ENCODE results near the gene SPP2.

Gene SPP2

DNA sequence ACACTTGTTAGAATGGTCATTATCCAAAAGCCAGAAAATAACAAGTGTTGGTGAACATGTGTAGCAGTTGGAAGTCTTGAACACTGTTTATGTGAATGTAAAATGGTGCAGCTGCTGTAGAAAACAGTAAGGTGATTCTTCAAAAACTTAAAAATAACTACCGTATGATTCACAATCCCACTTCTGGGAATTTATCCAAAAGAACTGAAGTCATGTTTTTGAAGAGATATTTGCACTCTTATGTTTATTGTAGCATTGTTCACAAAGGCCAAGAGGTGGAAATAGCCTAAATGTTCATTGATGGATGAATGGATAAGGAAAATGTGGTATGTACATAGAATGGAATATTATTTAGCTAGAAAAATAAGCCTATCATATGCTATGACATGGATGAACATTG lies 6.3 kb upstream of the SPP2 start:
- no peak for DNase-seq

DNA sequence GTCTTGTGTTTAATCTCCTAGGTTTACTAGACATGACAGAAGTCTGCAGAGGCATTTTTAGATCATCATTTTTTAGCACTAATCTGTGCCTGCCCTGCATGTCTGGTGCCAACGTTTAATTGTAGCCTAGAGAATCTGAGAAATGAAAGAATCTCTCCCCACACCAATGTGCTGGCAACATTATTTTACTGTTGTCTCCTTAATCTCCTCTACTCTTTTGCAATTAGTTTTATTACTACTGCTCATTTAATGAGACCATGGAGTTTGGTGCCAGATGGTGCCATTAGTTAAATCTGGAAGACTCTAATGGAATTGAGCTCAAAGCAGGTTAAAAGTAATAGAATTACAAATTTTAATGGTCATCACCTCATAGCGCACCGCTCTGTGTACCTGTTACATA lies 4.0 kb upstream of the SPP2 start:
- DNase-seq: no peak

DNA sequence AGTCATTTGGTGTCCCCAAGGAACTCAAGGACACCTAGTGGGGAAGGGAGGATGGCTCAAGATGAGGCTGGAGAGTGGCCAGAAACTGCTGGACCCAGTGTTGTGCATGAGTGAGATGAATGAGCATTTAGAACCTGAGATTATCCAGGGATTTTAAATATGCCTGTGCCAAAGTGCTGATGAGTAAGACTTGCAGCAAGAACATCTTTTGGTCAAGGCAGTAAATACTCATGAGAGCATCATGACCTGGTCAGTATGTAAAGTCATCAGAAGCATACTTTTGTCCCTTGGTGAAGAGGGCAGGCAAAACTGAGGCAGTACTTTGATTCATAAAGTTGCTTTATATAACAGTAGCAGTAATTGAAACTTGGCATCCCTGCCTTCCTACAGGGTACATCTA lies 3.1 kb upstream of the SPP2 start:
- no peak for DNase-seq

DNA sequence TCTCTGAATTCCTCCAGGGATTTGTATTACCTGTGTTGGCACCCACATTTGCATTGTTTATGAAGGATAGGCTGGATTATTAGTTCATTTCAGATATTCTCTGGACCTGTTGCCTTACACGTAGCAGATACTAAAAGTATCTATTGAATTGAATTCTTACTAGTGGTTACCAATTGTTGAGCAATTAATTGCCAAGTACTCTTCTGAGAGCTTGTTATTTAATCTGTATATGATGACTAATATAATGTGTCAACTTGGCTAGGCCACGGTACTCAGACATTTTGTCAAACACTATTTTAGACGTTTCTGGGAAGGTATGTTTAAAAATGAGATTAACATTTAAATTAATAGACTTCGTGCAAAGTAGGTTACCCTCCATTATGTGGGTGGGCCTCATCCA lies 2.5 kb upstream of the SPP2 start:
- DNase-seq: no peak

DNA sequence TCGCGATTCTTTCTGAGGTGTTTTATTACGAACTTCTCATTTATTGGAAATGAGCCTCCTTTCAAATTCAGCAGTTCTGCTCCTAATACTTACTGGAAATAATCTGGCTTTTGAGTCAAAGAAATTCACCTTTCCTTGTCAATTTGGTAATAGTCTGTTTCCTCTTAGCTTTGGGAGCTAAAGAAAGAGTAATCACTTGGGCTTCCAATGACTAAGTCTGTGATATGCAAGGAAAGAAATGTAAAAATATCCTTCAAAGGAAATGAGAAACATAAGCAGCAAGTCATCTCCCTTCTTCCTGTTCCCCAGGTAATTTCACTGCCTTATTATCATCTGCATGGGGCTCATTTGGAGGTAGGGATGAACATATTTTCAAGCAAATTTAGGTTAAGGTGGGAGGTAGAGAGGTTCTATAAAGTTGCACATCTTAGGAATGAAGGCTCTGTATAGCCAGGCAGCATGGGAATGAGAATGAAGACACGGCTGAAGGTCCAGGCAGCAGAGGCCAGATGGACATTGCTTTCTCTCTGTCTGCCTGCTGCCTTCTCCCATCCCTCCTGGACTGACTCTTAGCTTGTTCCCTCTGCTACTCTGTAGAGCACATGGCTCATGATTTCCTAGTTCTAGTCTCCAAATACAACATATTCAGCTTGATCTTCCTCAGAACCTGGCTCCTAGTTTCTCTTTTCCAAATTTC lies 1.0 kb downstream of the SPP2 start:
- no peak for DNase-seq

DNA sequence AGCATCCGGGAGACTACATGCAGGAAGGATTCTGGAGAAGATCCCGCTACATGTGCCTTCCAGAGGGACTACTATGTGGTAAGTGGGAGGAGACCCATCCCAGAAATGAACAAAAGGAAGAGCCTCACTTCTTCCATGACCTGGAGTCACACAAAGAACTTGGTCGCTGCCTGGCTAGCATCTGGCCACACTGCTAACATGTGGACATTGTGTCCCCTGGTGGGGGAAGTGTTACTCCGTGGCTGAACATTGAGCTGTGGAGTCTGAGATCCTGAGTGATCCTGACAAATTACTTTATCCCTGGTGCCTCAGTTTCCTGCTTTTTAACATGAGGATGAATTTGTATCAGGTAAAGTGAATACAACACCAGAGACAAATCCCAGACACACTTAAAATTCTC lies 8.4 kb downstream of the SPP2 start:
- no peak for DNase-seq

DNA sequence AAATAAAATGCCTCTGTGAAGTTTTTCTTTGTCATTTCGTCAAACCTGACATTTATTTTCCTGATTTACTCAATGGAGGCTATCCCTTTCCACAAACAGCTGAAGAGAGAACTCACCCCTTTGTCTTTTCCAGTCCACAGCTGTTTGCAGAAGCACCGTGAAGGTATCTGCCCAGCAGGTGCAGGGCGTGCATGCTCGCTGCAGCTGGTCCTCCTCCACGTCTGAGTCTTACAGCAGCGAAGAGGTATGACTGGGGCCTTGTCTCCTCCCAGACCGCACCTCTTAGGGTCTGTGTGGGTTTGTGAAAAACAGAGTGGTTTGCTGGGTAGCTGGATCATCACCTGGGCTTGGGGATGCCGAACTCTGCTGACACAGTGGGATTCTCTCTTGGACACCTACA lies 9.7 kb downstream of the SPP2 start:
- no peak for DNase-seq

DNA sequence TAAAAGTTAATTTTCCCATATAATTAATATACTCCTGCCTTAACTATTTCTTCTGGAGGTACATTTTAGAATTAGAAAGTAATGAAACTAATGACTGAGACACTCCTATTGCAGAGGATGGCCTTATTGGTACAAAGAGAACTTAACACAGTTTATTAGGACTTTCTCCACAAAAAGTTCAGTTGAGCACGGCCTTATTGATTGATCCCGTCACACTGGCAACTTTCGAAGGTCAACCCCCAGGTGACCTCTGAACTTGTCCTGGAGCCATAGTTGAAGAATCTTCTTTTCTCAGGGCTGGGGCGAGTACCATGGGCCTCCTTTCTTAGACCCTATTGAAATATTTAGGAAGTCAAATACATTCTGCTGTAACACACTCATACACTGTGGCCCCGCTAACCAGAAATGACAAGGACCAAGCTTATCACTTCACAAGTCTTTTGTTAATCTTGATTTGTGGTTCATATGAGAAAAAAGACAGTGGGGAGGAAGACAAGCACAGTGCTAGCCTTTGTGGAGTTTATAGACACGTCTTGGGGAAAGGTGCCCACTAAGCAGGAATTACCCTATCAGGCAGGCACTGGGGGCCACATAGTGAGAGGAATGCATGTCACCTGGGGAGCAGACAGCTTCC lies 11.2 kb downstream of the SPP2 start:
- no peak for DNase-seq

DNA sequence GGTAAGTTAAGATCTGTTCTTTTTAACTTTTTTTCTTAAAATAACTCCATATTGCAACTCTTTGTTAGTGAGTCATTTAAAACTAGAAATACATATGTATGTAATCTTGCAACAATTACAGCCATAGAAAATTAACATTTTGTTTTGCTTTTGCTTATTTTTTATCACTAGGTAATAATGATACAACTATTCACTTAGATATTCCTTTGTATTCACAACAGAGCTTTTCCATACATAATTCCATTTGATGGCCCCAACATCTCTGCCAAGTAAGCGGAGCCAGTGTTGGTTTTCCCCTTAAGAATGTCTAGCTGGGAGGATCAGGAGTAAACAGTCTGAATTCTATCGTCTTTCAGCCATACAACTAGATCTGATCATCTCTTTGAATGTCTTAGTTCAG lies 16.1 kb downstream of the SPP2 start:
- DNase-seq: no peak

DNA sequence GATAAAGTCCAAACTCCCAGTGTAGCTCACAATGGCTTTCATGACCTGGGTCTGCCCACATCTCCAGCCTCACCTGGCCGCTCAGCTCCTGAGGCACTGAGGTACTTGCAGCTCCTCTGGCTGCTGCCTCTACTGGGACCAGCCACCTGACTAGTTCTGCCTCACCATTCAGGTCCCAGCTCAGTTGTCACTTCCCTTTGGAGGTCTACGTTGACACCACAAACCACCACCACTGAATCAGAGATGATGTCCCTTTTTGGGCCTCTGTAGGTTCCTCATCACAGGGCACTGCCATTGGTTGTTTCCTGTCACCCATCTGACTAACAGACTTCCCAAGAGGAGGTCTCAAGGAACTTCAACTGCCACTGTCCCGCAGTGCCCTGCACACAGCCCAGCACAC lies 21.2 kb downstream of the SPP2 start:
- no peak for DNase-seq

DNA sequence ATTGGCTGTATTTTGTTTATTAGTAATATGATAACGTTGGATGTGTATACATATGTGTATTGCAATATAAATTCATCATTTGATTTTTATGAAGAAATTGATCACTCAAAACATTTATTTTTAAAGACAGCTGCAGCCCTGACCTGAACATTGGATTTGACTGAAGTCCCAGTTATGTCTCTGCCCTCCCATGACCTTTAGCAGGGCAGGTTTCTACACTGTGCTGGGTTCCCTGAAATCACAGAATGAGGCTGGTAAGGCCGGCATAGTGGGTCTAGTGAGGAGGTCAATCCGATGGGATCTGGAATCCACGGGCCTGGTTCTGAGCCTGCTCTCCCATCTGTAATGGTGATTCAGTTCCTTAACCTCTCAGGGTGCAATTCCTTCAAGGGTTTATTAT lies 22.0 kb downstream of the SPP2 start:
- DNase-seq: no peak

DNA sequence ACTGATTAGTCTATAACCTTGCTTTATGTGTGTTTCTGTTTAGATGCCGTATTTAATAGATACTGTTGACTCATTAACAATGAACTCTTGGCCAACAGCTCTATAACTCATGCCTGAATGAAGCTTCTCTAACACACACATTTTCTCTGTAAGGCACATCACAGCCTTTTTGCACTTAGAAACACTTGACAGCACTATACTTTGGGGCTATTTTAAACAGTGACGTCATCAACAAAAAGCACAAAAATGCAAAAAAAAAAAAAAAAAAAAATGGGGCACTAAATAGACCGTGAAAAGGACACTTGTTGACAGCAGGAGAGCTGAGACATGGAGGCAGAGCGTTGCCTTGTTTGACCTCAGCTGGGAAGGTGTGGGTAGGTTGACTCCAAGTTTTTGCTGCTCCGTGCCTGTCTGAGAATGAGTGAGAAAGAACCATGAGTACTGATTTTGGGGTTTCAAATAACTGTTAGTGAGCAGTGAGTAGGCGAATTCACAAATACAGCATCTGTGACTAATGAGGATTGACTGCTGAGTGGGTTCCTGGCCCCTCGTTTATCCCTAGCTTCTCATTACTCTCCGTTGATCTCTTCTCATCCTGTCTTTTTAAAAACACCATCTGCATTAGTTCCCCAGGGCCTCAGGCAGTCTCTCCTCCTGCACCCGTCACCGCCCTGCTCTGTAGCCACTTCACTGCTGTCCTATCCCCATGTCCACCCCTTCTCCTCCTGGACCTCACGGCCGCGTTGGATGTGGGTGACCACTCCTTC lies 24.4 kb downstream of the SPP2 start:
- DNase-seq: no peak

DNA sequence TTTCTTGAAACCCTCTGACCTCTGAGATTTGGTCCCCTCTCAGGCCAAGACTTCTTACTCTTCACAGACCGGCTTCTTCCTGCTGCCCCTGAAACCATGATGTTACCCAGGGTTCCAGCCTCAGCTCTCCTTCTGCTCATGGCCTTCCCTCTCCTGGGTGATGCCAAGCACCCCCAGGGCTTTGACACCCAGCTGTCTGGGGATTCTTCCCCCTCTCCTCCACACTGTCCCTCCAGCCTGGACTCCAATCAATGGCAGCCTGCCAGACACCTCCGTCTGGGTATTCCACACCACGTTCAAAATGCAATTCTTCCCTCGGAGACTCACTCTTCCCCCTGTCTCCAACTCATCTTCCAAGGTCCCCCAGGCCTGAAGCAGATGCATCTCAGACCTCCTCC lies 25.0 kb downstream of the SPP2 start:
- DNase-seq: no peak

DNA sequence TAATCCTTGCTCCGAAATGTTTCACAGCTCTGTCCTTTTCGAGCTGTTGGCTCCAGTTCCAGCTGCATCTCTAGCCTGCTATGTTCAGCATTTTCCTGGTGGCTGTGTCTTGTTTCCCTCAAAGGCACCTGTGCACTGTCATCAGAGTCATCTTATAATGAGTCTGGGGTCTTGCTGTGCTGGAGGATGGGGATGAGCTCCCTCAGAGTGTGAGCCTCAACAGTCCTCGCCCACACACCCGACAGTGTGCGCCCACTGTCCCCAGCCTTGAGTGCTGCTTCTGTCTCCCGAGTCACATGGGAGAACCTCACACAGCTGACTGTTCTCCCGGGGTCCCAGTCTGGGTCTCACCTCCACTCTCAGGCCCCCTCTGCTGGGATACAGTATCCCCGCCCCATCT lies 25.4 kb downstream of the SPP2 start:
- no peak for DNase-seq

DNA sequence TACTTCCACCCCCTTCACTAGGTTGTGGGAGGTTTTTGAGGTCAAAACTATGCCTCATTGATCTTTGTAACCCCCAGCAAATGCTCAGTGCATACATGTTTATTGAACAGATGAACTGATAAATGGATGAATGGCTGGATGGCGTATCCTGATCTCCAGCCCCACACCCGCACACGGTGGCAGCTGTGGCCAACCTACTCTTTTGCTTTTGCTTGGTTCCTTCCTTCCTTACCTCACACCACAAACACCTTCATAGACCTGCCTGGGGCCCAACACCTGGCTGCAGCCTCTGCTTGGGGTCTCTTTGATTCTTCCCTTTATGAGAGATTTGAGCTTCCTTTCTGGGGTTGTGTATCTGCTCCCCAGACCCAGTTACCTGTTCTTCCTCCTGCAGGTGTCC lies 25.9 kb downstream of the SPP2 start:
- DNase-seq: no peak

DNA sequence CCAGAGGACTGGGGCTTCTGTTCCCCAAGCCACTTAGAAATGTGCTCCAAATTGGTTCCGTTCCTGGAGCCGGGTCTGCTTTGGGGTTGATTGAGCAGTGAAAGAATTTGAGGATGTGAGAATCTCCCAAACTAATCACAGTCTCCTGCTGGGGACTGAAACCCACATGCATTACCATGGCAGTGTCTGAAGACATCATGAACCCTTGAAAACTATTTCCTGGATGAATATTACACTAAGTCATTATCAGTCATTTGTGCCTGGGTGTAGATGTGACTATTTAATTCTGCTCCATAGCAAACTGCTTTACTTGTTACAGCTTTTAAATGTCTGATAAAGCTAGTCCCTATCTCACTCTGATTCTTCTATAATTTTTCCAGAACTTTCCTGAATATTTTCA lies 27.6 kb downstream of the SPP2 start:
- no peak for DNase-seq

DNA sequence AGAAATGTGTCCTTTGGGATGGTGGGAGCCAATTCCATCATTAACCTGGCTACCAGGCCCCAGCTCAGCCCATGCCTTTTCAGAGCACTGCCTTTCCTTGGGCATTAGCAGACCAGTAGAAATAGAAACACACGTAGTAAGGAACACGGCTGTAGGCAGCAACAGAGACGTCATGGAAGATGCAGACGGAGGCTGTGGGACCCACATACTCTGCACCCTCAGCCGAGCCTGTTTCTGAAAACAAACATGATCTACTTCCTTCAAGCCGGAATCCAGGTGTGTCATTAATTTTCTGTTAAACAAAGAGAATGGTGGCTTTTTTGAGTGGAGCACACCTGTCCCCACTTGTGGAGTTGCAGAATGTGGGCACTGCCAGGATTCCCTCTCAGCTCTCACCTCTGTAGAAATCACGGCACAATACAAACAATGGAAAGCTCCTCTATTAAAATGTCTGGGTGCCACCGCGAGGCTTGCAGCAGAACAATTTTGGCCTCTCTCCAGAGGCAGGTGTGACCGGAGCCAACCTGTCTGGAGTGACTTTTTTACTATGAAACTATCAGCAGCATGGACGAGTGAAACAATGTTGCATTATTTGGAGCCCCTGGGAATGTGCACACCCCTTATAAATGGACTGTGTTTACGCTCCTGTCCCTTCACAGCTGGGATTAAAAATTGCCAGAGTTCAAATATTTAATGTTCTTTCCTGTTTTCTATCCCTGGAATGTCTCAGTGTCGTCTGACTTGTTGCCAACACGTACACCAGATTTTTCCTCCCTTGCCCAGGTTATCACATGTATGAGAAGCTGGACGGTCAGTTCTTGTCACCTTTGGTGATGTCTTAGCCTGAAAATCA lies 31.7 kb downstream of the SPP2 start:
- DNase-seq: no peak

DNA sequence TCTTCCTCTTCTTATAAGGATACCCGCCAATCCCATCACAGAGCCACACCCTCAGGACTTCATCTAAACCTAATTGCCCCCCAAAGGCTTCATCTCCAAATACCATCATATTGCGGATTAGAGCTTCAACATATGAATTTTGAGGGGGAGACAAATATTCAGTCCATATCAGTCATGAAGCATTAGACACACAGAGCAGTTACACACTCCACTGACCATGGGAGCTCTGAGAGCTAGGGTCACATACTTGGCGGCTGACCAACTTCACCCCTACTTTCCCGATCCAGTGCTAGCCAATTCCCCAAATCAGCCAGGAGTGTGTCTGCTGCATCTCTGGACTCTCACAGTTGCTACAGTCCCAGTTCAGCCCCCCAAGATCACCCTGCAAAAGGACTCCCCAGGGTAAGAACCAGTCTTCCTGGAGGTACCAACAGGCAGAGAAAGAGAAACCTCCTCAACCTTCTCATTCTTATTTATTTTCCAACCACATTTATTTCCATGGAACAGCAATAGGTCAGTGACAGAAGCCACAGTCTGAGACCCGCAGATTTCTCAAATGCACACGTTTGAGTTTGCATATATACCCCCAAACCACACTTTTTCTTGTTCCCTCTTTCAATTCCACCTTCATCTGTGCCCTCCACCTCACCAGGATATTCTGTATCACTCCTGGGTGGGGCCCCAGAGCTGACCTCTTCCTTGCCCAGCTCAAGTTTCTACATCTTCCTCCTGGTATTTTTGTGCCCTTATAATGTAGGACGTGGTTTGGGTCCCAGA lies 33.3 kb downstream of the SPP2 start:
- DNase-seq: no peak

DNA sequence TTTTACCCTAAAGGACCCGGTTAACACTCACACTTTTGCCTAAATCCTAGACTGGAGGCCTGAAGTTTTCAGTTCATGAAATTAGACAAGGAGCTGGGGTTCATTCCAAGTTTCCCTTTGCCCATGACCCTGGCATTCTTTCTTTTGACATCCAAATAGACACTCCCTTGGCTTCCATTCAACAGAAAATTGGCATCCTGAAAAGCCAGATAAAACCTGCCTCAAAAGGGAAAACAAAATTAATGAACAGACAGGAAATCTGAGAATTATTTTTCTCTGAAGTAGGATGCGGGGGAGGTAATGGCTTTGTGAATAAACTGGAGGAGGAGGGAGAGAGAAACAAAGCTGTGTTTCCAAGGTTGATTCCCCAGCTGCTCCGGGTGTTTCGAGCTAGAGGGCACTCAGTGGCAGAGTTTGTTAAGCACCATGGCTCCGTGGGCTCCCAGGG lies 41.0 kb downstream of the SPP2 start:
- no peak for DNase-seq

DNA sequence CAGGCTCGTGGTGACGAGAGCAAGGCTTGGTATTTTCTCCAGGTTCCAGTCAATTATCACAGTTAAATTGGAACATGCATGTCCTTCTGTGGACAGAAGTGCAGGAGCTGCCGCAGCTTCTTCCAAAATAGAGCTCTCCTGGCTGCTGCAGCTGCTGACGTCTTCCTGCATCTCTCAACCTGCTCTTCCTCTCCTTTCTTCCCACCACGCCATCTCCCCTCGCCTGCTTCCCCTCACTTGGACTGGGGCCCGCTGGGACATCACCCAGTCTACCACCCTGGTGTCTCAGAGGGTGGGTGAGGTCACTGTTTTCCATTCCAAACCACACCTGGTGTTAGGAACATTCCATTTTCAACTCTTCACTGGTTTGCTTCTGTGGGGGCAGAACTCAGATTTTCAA lies 41.4 kb downstream of the SPP2 start:
- DNase-seq: no peak

DNA sequence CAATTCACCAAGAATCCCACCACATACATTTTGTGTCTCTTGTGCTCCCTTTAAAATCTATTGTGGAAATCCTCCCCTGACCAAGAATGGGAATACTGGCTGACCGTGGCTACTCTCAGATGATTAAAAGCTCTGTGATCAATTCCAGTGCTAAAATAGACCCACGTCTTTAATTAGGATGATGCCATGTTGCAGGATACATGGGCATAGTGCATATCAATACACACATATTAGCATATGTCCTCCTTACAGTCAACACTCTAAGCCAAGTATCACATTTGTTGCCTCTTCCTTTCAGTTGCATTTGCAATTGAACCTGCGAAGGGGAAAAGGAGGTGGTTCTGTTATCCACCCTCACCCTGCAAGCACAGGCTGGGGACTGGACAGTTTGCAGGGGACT lies 41.8 kb downstream of the SPP2 start:
- no peak for DNase-seq

DNA sequence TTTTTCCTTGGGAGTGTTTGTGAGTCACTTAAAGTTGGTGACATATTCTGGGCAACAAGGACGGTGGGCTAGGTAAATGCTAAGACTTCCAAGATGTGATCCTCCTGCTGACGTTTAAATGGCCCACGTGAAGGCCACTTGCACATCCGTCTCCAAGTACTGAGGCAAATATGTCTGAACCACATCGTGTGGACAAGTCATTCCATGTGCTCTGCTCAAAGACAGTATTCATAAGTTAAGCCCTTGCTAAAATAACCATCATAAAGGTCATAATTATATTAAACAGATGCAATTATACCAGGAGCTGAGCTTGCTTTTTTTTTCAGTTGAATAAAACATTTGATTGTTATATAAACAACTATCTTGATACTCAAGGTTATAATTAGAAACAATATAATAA lies 44.8 kb downstream of the SPP2 start:
- DNase-seq: no peak

DNA sequence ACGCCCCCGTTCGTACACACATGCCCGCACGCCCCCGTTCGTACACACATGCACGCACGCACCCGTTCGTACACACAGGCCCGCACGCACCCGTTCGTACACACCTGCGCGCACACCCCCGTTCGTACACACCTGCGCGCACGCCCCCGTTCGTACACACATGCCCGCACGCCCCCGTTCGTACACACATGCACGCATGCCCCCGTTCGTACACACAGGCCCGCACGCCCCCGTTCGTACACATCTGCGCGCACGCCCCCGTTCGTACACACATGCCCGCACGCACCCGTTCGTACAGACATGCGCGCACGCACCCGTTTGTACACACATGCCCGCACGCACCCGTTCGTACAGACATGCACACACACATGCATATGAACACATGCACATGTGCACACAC lies 45.7 kb downstream of the SPP2 start:
- DNase-seq: no peak
